Thymus (tissue), 11 donors: ENCODE data around the gene MORC3. TPM values are rescaled to one million over a fixed set of nuclear protein-coding genes. Genes with fewer than 3 reads are reported as not detected.
"Not testable (repeated sequence)": the region's sequence is repeated elsewhere in the genome, so short reads cannot be mapped to it uniquely, and the experiment has no call there.

Experiments used
- DNase-seq, 9 donors: peaks; one replicate each; pipeline ENCODE4 v3.0.0-alpha.2; 2013; ENCODE audit warnings: low spot score in 9 of 9, low read depth in 6 of 9, missing footprints in 1 of 9
- H3K27ac ChIP-seq, 2 donors: one replicate each; pipeline ENCODE4 v1.5.1; 2013; ENCODE audit warnings: control low read depth in 1 of 2, low read depth in 1 of 2, low read length in 1 of 2, mild to moderate bottlenecking in 1 of 2, moderate library complexity in 1 of 2
- H3K27me3 ChIP-seq, 2 donors: one replicate each; pipeline ENCODE4 v1.5.1; 2013; ENCODE audit warnings: low read length in 1 of 2; ENCODE audit not compliant: control insufficient read depth in 2 of 2, insufficient read depth in 1 of 2
- H3K36me3 ChIP-seq, 2 donors: one replicate each; pipeline ENCODE4 v1.5.1; 2013; ENCODE audit warnings: low read length in 1 of 2, mild to moderate bottlenecking in 1 of 2, moderate library complexity in 1 of 2; ENCODE audit not compliant: control insufficient read depth in 2 of 2, insufficient read depth in 2 of 2
- H3K4me1 ChIP-seq, 2 donors: one replicate each; pipeline ENCODE4 v1.5.1; 2013; ENCODE audit warnings: low read length in 2 of 2; ENCODE audit not compliant: control insufficient read depth in 2 of 2, insufficient read depth in 2 of 2
- H3K4me3 ChIP-seq, 2 donors: one replicate each; pipeline ENCODE4 v1.5.1; 2013; ENCODE audit warnings: low read length in 2 of 2, control low read depth in 1 of 2, mild to moderate bottlenecking in 1 of 2
- H3K9me3 ChIP-seq, 2 donors: one replicate each; pipeline ENCODE4 v1.5.1; 2013; ENCODE audit warnings: low read length in 1 of 2, mild to moderate bottlenecking in 1 of 2; ENCODE audit not compliant: control insufficient read depth in 2 of 2, insufficient read depth in 1 of 2
- WGBS: extraction: QIAGEN DNeasy Blood & Tissue Kit; methylation state at CpG from one replicate; pipeline ENCODE4 v1.1.7; 2013; 5-methylcytosine and 5-hydroxymethylcytosine counted together
- polyA plus RNA-seq: library from polyadenylated mRNA; stranded (reverse); fragments of 200-250 nt; gene quantifications from one replicate; pipeline ENCODE4 v1.2.3, GENCODE V29; 2013
- total RNA-seq: library from RNA; stranded (reverse); fragments of 120-200 nt; gene quantifications from one replicate; pipeline ENCODE4 v1.2.4, GENCODE V29; 2013
- donor health status: healthy.

Gene MORC3
- total and polyA plus RNA-seq, 2 donors: 33.2 to 48.1 TPM

GRCh38 chr21:36342581-36342980 lies 22.6 kb downstream of the MORC3 start:
- DNase-seq, H3K4me3 ChIP-seq, H3K9me3 ChIP-seq, H3K4me1 ChIP-seq, H3K27me3 ChIP-seq, H3K27ac ChIP-seq: not testable (repeated sequence)
- WGBS: 98% methylated on average over 7 of the region's 7 CpGs
- H3K36me3 ChIP-seq: peaks cover 67 to 81% of the 10 kb centered on the region in 2 donors

GRCh38 chr21:36344931-36345330 lies 24.9 kb downstream of the MORC3 start:
- WGBS: 88% methylated on average over 1 of the region's 1 CpG
- H3K36me3 ChIP-seq: peaks cover 65 to 77% of the 10 kb centered on the region in 2 donors

GRCh38 chr21:36347278-36347961 lies 27.4 kb downstream of the MORC3 start:
- WGBS: 98% methylated on average over 3 of the region's 3 CpGs
- no peaks in the 10 kb centered on the region for H3K27me3 ChIP-seq
- H3K9me3 ChIP-seq: no peaks in the 10 kb centered on the region
- H3K4me3 ChIP-seq: no peak overlapping the region
- peaks cover 59 to 68% of the 10 kb centered on the region in 2 donors for H3K36me3 ChIP-seq
- H3K4me1 ChIP-seq: no peaks in the 10 kb centered on the region
- no peak for DNase-seq
- H3K27ac ChIP-seq: no peak overlapping the region

More at GRCh38 chr21:36344931-36345330, 24.9 kb downstream of the MORC3 start:
- no peak for DNase-seq
- Histone ChIP-seq H3K4me1 (no peaks in the 10 kb centered on the region), H3K4me3 (no peak overlapping the region), H3K27ac (no peak overlapping the region), H3K27me3 (no peaks in the 10 kb centered on the region), H3K9me3 (no peaks in the 10 kb centered on the region)

- over 99% methylated on average over 2 of the region's 2 CpGs for WGBS
- no peak for DNase-seq
- Histone ChIP-seq H3K4me3 (no peak overlapping the region), H3K9me3 (no peaks in the 10 kb centered on the region), H3K4me1 (no peaks in the 10 kb centered on the region), H3K27ac (no peak overlapping the region), H3K27me3 (no peaks in the 10 kb centered on the region), H3K36me3 (peaks cover 57 to 66% of the 10 kb centered on the region in 2 donors)
These were observed 27.9 kb downstream of the MORC3 start for GRCh38 chr21:36347962-36348328.

GRCh38 chr21:36349315-36349714 lies 29.3 kb downstream of the MORC3 start:
- 97% methylated on average over 2 of the region's 2 CpGs for WGBS
- Histone ChIP-seq H3K4me3 (no peak overlapping the region), H3K27me3 (no peaks in the 10 kb centered on the region), H3K36me3 (peaks cover 52 to 56% of the 10 kb centered on the region in 2 donors), H3K9me3 (no peaks in the 10 kb centered on the region), H3K27ac (no peak overlapping the region), H3K4me1 (no peaks in the 10 kb centered on the region)
- DNase-seq: no peak

- no peak for DNase-seq
- Histone ChIP-seq H3K9me3 (no peaks in the 10 kb centered on the region), H3K4me1 (no peaks in the 10 kb centered on the region), H3K27ac (no peak overlapping the region), H3K4me3 (no peak overlapping the region), H3K36me3 (peaks cover 55 to 57% of the 10 kb centered on the region in 2 donors), H3K27me3 (no peaks in the 10 kb centered on the region)
- 98% methylated on average over 11 of the region's 11 CpGs for WGBS
These were observed 30.4 kb downstream of the MORC3 start for GRCh38 chr21:36350282-36350910.

GRCh38 chr21:36354918-36355680 lies 35.1 kb downstream of the MORC3 start:
- no peak for DNase-seq
- no peaks in the 10 kb centered on the region for H3K4me1 ChIP-seq
- H3K4me3 ChIP-seq: no peak overlapping the region
- no peak overlapping the region for H3K27ac ChIP-seq
- no peaks in the 10 kb centered on the region for H3K9me3 ChIP-seq
- WGBS: 98% methylated on average over 5 of the region's 5 CpGs
- H3K36me3 ChIP-seq: peaks cover 31 to 44% of the 10 kb centered on the region in 2 donors
- no peaks in the 10 kb centered on the region for H3K27me3 ChIP-seq

GRCh38 chr21:36355868-36356267 lies 35.9 kb downstream of the MORC3 start:
- H3K9me3 ChIP-seq: no peaks in the 10 kb centered on the region
- H3K27ac ChIP-seq: no peak overlapping the region
- peaks cover 37 to 46% of the 10 kb centered on the region in 2 donors for H3K36me3 ChIP-seq
- 90% methylated on average over 2 of the region's 2 CpGs for WGBS
- H3K4me1 ChIP-seq: no peaks in the 10 kb centered on the region
- no peak overlapping the region for H3K4me3 ChIP-seq
- no peak for DNase-seq
- no peaks in the 10 kb centered on the region for H3K27me3 ChIP-seq

GRCh38 chr21:36359185-36359584 lies 39.2 kb downstream of the MORC3 start:
- Histone ChIP-seq H3K4me1 (no peaks in the 10 kb centered on the region), H3K36me3 (peaks cover 40 to 67% of the 10 kb centered on the region in 2 donors), H3K4me3 (no peak overlapping the region), H3K9me3 (no peaks in the 10 kb centered on the region), H3K27me3 (no peaks in the 10 kb centered on the region), H3K27ac (no peak overlapping the region)
- DNase-seq: no peak
- WGBS: 95% methylated on average over 2 of the region's 2 CpGs
